Neural crest cell (in vitro differentiated cells): ENCODE data around the gene WASF3. TPM values are rescaled to one million over a fixed set of nuclear protein-coding genes. Genes with fewer than 3 reads are reported as not detected.

Experiments used
- DNase-seq: peaks from one replicate; pipeline ENCODE4 v3.0.0; 2021; ENCODE audit warnings: low read depth, mixed read lengths, low spot score
- H3K27ac Mint-ChIP-seq: one replicate; pipeline ENCODE4 v1.8.0; 2021; ENCODE audit warnings: mild to moderate bottlenecking, mixed read lengths; ENCODE audit not compliant: unreplicated experiment
- H3K27me3 Mint-ChIP-seq: 2 replicates; pipeline ENCODE4 v1.8.0; 2021; ENCODE audit warnings: low read depth, mild to moderate bottlenecking, mixed read lengths
- H3K36me3 Mint-ChIP-seq: 2 replicates; pipeline ENCODE4 v1.8.0; 2021; ENCODE audit warnings: low read depth, mild to moderate bottlenecking, mixed read lengths
- H3K4me1 Mint-ChIP-seq: 2 replicates; pipeline ENCODE4 v1.8.0; 2021; ENCODE audit warnings: mixed read lengths
- H3K4me3 Mint-ChIP-seq: one replicate; pipeline ENCODE4 v1.8.0; 2021; ENCODE audit warnings: mild to moderate bottlenecking, mixed read lengths
- H3K9me3 Mint-ChIP-seq: 2 replicates; pipeline ENCODE4 v1.8.0; 2021; ENCODE audit warnings: mixed read lengths
- total RNA-seq: library from RNA; stranded (reverse); gene quantifications from 2 replicates; pipeline ENCODE4 v1.2.1, GENCODE V29; 2021
- TF ChIP-seq, protein P1 (sequence below): fragments of 200-600 bp; sonication (generic); conservative IDR thresholded peaks from 2 replicates; pipeline ENCODE4 v1.5.0; 2021; ENCODE audit warnings: antibody characterized with exemption, mild to moderate bottlenecking

WASF3 gene
- total RNA-seq, 1 donor from 2014 or later, result 79.7 TPM

DNA sequence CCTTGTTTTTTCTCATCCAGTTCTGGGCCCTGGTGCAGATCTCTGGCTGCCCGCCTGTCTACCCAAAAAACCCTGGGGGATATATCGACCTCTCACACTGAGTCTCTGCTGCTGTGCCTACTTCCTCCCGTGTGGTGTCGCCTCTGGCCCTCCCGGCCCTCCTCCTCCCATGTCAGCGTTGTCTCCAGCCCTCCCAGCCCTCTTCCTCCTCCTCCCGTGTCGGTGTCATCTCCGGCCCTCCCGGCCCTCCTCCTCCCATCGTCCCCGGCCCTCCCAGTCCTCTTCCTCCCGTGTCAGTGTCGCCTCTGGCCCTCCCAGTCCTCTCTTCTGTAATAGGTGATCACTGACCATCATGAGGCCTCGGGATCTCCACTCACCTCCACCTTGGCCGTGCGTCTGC, 121.3 kb downstream of the WASF3 start:
- H3K27me3 Mint-ChIP-seq, result no peaks in the 10 kb centered on the region
- H3K27ac Mint-ChIP-seq, result no peak overlapping the region
- H3K36me3 Mint-ChIP-seq, result peaks cover 24% of the 10 kb centered on the region
- H3K9me3 Mint-ChIP-seq, result no peaks in the 10 kb centered on the region
- peaks cover 22% of the 10 kb centered on the region for H3K4me1 Mint-ChIP-seq
- H3K4me3 Mint-ChIP-seq, result no peak overlapping the region
- DNase-seq, result no peak
- TF ChIP-seq, protein P1, sequence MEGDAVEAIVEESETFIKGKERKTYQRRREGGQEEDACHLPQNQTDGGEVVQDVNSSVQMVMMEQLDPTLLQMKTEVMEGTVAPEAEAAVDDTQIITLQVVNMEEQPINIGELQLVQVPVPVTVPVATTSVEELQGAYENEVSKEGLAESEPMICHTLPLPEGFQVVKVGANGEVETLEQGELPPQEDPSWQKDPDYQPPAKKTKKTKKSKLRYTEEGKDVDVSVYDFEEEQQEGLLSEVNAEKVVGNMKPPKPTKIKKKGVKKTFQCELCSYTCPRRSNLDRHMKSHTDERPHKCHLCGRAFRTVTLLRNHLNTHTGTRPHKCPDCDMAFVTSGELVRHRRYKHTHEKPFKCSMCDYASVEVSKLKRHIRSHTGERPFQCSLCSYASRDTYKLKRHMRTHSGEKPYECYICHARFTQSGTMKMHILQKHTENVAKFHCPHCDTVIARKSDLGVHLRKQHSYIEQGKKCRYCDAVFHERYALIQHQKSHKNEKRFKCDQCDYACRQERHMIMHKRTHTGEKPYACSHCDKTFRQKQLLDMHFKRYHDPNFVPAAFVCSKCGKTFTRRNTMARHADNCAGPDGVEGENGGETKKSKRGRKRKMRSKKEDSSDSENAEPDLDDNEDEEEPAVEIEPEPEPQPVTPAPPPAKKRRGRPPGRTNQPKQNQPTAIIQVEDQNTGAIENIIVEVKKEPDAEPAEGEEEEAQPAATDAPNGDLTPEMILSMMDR, result no peak

DNA sequence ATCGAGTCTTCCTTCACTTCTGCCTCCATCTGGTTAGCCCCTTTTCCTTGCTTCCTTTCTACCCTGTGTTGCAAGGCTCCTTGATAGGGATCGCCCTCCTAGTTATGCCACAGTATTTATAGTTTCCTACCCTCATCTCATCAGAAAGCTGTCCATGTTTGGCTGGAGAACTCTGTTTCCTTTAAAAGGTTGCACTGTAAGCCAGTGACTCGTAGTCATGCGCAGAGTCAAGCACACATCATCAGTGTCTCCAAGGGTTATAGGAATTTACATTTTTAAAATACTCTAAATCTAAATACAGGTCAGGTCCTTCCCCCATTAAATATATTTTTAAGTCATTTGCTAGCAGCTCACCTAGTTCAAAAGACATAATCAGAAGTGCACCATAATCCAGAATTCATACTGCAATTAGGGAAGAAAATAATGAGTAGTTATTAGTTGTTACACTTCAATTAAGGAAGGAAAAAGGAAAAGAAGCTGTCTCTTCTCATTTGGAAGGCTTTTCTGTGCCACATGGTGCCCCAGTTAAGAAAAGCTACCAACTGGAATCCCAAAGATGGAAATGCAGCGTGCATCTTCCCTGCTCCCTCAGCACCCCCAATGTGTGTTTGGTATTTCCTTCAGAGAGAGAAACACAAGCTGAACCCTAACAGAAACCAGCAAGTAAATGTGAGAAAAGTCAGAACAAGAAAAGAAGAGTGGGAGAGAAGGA, 122.1 kb downstream of the WASF3 start:
- Mint-ChIP-seq H3K36me3 (peaks cover 21% of the 10 kb centered on the region), H3K27ac (no peak overlapping the region), H3K27me3 (no peaks in the 10 kb centered on the region), H3K9me3 (no peaks in the 10 kb centered on the region), H3K4me3 (no peak overlapping the region), H3K4me1 (peaks cover 22% of the 10 kb centered on the region)
- DNase-seq, result no peak
- TF ChIP-seq, protein P1, result no peak

DNA sequence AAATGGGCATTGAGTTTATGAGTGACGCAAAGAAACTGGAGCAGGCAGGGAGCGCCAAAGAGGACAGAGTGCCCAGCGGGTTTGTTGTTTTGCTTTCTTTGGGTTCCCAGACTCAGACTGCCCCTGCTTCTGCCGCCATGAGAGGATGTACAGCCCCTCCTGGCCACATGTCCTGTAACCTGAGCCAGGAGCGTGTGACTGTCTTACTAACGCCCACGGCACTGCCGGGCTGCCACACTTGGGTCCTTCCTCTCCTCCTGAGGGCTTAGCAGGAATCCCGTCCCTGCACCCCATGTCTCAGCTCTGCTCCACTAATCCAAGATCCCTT, 122.6 kb downstream of the WASF3 start:
- DNase-seq, result no peak
- H3K27me3 Mint-ChIP-seq, result no peaks in the 10 kb centered on the region
- H3K4me1 Mint-ChIP-seq, result peaks cover 22% of the 10 kb centered on the region
- no peaks in the 10 kb centered on the region for H3K9me3 Mint-ChIP-seq
- H3K27ac Mint-ChIP-seq, result no peak overlapping the region
- peaks cover 17% of the 10 kb centered on the region for H3K36me3 Mint-ChIP-seq
- H3K4me3 Mint-ChIP-seq, result no peak overlapping the region
- TF ChIP-seq, protein P1, result no peak

DNA sequence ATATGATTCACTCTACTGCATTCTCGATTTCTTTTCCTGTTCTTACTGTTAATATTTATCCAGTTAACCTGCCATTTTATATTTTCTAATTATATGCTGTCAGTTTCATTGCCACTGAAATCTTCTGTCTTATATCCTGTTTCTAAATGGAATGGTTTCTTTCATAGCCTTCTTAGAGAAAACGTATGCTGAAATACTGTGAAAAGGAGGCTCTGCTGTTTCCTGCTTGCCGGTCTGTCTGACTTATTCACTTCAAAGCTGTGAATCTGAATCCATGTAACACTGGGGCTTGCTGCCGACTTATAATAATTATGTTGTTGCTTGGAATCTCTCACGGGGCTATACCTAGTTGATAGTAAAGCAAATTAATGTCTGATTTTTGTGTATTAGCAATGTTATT, 123.1 kb downstream of the WASF3 start:
- Mint-ChIP-seq H3K9me3 (no peaks in the 10 kb centered on the region), H3K36me3 (peaks cover 18% of the 10 kb centered on the region), H3K27me3 (no peaks in the 10 kb centered on the region), H3K4me1 (peaks cover 22% of the 10 kb centered on the region), H3K4me3 (no peak overlapping the region), H3K27ac (no peak overlapping the region)
- TF ChIP-seq, protein P1, result no peak
- DNase-seq, result no peak

DNA sequence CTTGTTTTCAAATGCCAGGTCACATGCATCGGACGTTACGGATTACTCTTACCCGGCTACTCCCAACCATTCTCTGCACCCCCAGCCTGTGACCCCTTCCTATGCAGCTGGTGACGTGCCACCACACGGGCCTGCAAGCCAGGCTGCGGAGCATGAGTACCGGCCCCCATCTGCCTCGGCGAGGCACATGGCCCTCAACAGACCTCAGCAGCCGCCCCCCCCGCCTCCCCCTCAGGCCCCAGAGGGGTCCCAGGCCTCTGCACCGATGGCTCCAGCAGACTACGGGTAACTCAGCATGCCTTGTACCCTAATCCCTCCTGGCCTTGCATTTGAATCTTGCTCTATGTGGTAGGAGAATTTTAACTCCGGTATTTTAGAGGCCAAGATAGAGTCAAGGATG, 123.6 kb downstream of the WASF3 start:
- no peak for DNase-seq
- TF ChIP-seq, protein P1, result no peak
- Mint-ChIP-seq H3K4me1 (peaks cover 24% of the 10 kb centered on the region), H3K4me3 (no peak overlapping the region), H3K9me3 (no peaks in the 10 kb centered on the region), H3K36me3 (peaks cover 20% of the 10 kb centered on the region), H3K27me3 (no peaks in the 10 kb centered on the region), H3K27ac (no peak overlapping the region)
